DND-41 (cell line): ENCODE measurements around the gene ZNF511.

ENCODE experiments used
- ATAC-seq: fragments of 200-7000 bp; cut with Tn5 transposase; 3 replicates; pipeline ENCODE4 v1.9.1; 2021; ENCODE audit warnings: low read depth; ENCODE audit not compliant: insufficient read depth
- DNase-seq: peaks from one replicate; pipeline ENCODE4 v3.0.0-alpha.2; 2020
- H2AFZ ChIP-seq: 2 replicates; pipeline ENCODE4 v1.6.0; 2012; ENCODE audit warnings: low read depth, low read length
- H3K27ac ChIP-seq: 2 replicates; pipeline ENCODE4 v1.5.1; 2012; ENCODE audit warnings: low read length, inconsistent platforms
- H3K27me3 ChIP-seq: fragments of 200-600 bp; sonication (generic); 2 replicates; pipeline ENCODE4 v1.6.0; 2012; ENCODE audit warnings: low read length, mild to moderate bottlenecking, inconsistent platforms; ENCODE audit not compliant: insufficient read depth, poor library complexity
- H3K36me3 ChIP-seq: 2 replicates; pipeline ENCODE4 v1.5.1; 2012; ENCODE audit warnings: low read length, inconsistent platforms; ENCODE audit not compliant: insufficient read depth
- H3K4me1 ChIP-seq: 2 replicates; pipeline ENCODE4 v1.5.1; 2012; ENCODE audit warnings: mild to moderate bottlenecking, low read length; ENCODE audit not compliant: insufficient read depth
- H3K4me2 ChIP-seq: 2 replicates; pipeline ENCODE4 v1.6.0; 2012; ENCODE audit warnings: mild to moderate bottlenecking, moderate library complexity, low read length, inconsistent platforms; ENCODE audit not compliant: insufficient read depth
- H3K4me3 ChIP-seq, 2 experiments: fragments of 200-600 bp in 1 of 2; shearing (Covaris generic) in 1 of 2; 2 replicates each; pipeline ENCODE4 v1.5.1; 2012 to 2016; ENCODE audit warnings: inconsistent platforms in 2 of 2, low read length in 2 of 2, mild to moderate bottlenecking in 2 of 2, low read depth in 1 of 2, moderate library complexity in 1 of 2
- H3K79me2 ChIP-seq: 2 replicates; pipeline ENCODE4 v1.6.0; 2012; ENCODE audit warnings: low read length, inconsistent platforms; ENCODE audit not compliant: insufficient read depth
- H3K9ac ChIP-seq: 2 replicates; pipeline ENCODE4 v1.6.0; 2012; ENCODE audit warnings: low read depth, mild to moderate bottlenecking, inconsistent platforms, low read length, moderate library complexity
- H3K9me3 ChIP-seq: 2 replicates; pipeline ENCODE4 v1.5.1; 2012; ENCODE audit warnings: low read length, moderate library complexity, mild to moderate bottlenecking, inconsistent platforms; ENCODE audit not compliant: insufficient read depth, severe bottlenecking
- H4K20me1 ChIP-seq: 2 replicates; pipeline ENCODE4 v1.6.0; 2012; ENCODE audit warnings: low read length; ENCODE audit not compliant: insufficient read depth
- CTCF ChIP-seq: IDR thresholded peaks from 2 replicates; pipeline ENCODE4 v1.5.1; 2012; ENCODE audit warnings: borderline replicate concordance, low read length, moderate library complexity, mild to moderate bottlenecking; ENCODE audit not compliant: poor library complexity, severe bottlenecking; ENCODE audit errors: extremely low read depth
- EZH2 ChIP-seq: IDR thresholded peaks from 3 replicates; pipeline ENCODE4 v1.6.1; 2012; ENCODE audit warnings: borderline replicate concordance, low read depth, mild to moderate bottlenecking, moderate library complexity, low read length, inconsistent platforms; ENCODE audit not compliant: severe bottlenecking

Gene ZNF511

GRCh38 chr10:133355266-133355665 is 46.6 kb downstream of the ZNF511 start:
- no peak for ATAC-seq
- Histone ChIP-seq H3K27ac (no peak overlapping the region), H3K4me2 (no peak overlapping the region), H3K36me3 (no peaks in the 10 kb centered on the region), H3K9ac (no peak overlapping the region), H2AFZ (no peak overlapping the region), H3K9me3 (no peaks in the 10 kb centered on the region), H3K79me2 (no peaks in the 10 kb centered on the region), H3K4me1 (peaks cover 11% of the 10 kb centered on the region), H3K27me3 (no peaks in the 10 kb centered on the region), H3K4me3 (no peak overlapping the region), H4K20me1 (0 out of 2 replicates have a peak, but pooled peaks cover 5% of the 10 kb centered on the region)
- no peak for DNase-seq
- no peak for TF ChIP-seq EZH2
- TF ChIP-seq CTCF: no peak

- no peak for TF ChIP-seq CTCF
- TF ChIP-seq EZH2: no peak
- Histone ChIP-seq H3K27me3 (no peaks in the 10 kb centered on the region), H3K79me2 (no peaks in the 10 kb centered on the region), H3K36me3 (no peaks in the 10 kb centered on the region), H2AFZ (no peak overlapping the region), H4K20me1 (0 out of 2 replicates have a peak, but pooled peaks cover 5% of the 10 kb centered on the region), H3K9ac (no peak overlapping the region), H3K4me3 (no peak overlapping the region), H3K9me3 (no peaks in the 10 kb centered on the region), H3K4me1 (peaks cover 11% of the 10 kb centered on the region), H3K4me2 (no peak overlapping the region), H3K27ac (no peak overlapping the region)
- DNase-seq (no peak), ATAC-seq (no peak)
These were observed 47.3 kb downstream of the ZNF511 start for GRCh38 chr10:133355991-133356390.

- Histone ChIP-seq H3K27me3 (no peaks in the 10 kb centered on the region), H3K9me3 (no peaks in the 10 kb centered on the region), H3K4me1 (peaks cover 11% of the 10 kb centered on the region), H3K9ac (peak overlapping the region; percentile 60), H3K4me3 (peak overlapping the region; percentile 27 to 66; a peak in 3 of 4 replicates), H3K27ac (no peak overlapping the region), H3K79me2 (no peaks in the 10 kb centered on the region), H4K20me1 (0 out of 2 replicates have a peak, but pooled peaks cover 5% of the 10 kb centered on the region), H3K36me3 (no peaks in the 10 kb centered on the region), H3K4me2 (peak overlapping the region; percentile 79), H2AFZ (no peak overlapping the region)
- TF ChIP-seq EZH2 (no peak), CTCF (no peak)
- DNase-seq (no peak), ATAC-seq (no peak)
These were observed 48.0 kb downstream of the ZNF511 start for GRCh38 chr10:133356549-133357284.
